Activated naive CD4-positive, alpha-beta T cell treated with anti-CD3 and anti-CD28 coated beads, Interleukin-2, amount 50 U/mL, for 72 hours (primary cell): Measurements from ENCODE around the gene TRDN. TPM values are rescaled to one million over a fixed set of nuclear protein-coding genes. Genes with fewer than 3 reads are reported as not detected.
A peak's percentile ranks its signal among the peaks of the same experiment; 100 is the strongest.

Experiments used
- ATAC-seq, 2 donors: fragments of 150-1000 bp; cut with Tn5 transposase; 2 replicates each; pipeline ENCODE4 v1.10.0; 2021; ENCODE audit warnings: mild to moderate bottlenecking in 2 of 2, moderate library complexity in 2 of 2
- DNase-seq, 2 donors: peaks; one replicate each; pipeline ENCODE4 v3.0.0; 2021 to 2022; ENCODE audit warnings: low spot score in 2 of 2
- H3K27ac Mint-ChIP-seq, 2 donors: one replicate each; pipeline ENCODE4 v1.8.0; 2022; ENCODE audit warnings: mild to moderate bottlenecking in 2 of 2, mixed read lengths in 2 of 2
- H3K36me3 Mint-ChIP-seq, 2 donors: one replicate each; pipeline ENCODE4 v1.8.0; 2022; ENCODE audit warnings: mixed read lengths in 2 of 2
- H3K9me3 Mint-ChIP-seq, 2 donors: one replicate each; pipeline ENCODE4 v1.8.0; 2022; ENCODE audit warnings: mixed read lengths in 2 of 2
- total RNA-seq, 2 donors: library from RNA; stranded (reverse); gene quantifications; one replicate each; pipeline ENCODE4 v1.2.3, GENCODE V29; 2022

Gene TRDN
- total RNA-seq, 2 donors from 2014 or later, result not detected

- ATAC-seq, result no peak
- no peak for DNase-seq
- peaks cover 0 to 7% of the 10 kb centered on the region in 2 donors for H3K9me3 Mint-ChIP-seq
Observed at GRCh38 chr6:123640567-123641187, 3.9 kb upstream of the TRDN start.

GRCh38 chr6:123638865-123639264 is 2.1 kb upstream of the TRDN start:
- ATAC-seq (no peak), DNase-seq (no peak)
- Mint-ChIP-seq H3K27ac (no peak overlapping the region), H3K36me3 (no peaks in the 10 kb centered on the region), H3K9me3 (peaks cover 0 to 7% of the 10 kb centered on the region in 2 donors)

More at GRCh38 chr6:123640567-123641187, 3.9 kb upstream of the TRDN start:
- no peak overlapping the region for H3K27ac Mint-ChIP-seq
- H3K36me3 Mint-ChIP-seq, result no peaks in the 10 kb centered on the region

GRCh38 chr6:123636282-123636681 is 468 bp downstream of the TRDN start:
- DNase-seq, result no peak
- no peaks in the 10 kb centered on the region for H3K36me3 Mint-ChIP-seq
- ATAC-seq, result no peak
- no peak overlapping the region for H3K27ac Mint-ChIP-seq
- no peaks in the 10 kb centered on the region for H3K9me3 Mint-ChIP-seq

- no peak for ATAC-seq
- Mint-ChIP-seq H3K27ac (no peak overlapping the region), H3K9me3 (no peaks in the 10 kb centered on the region), H3K36me3 (no peaks in the 10 kb centered on the region)
- no peak for DNase-seq
Observed at GRCh38 chr6:123635567-123635966, 1.2 kb downstream of the TRDN start.

- DNase-seq (no peak), ATAC-seq (no peak)
- H3K9me3 Mint-ChIP-seq, result no peaks in the 10 kb centered on the region
- no peak overlapping the region for H3K27ac Mint-ChIP-seq
- no peaks in the 10 kb centered on the region for H3K36me3 Mint-ChIP-seq
Observed at GRCh38 chr6:123635144-123635543, 1.6 kb downstream of the TRDN start.

GRCh38 chr6:123632641-123633040 is 4.1 kb downstream of the TRDN start:
- no peak for DNase-seq
- Mint-ChIP-seq H3K27ac (no peak overlapping the region), H3K36me3 (no peaks in the 10 kb centered on the region), H3K9me3 (peaks cover 0 to 6% of the 10 kb centered on the region in 2 donors)
- ATAC-seq, result no peak

- DNase-seq, result no peak
- no peak for ATAC-seq
- Mint-ChIP-seq H3K27ac (no peak overlapping the region), H3K36me3 (no peaks in the 10 kb centered on the region), H3K9me3 (peaks cover 0 to 6% of the 10 kb centered on the region in 2 donors)
Observed at GRCh38 chr6:123629258-123629941, 7.3 kb downstream of the TRDN start.

- Mint-ChIP-seq H3K9me3 (peaks cover 0 to 6% of the 10 kb centered on the region in 2 donors), H3K36me3 (no peaks in the 10 kb centered on the region), H3K27ac (no peak overlapping the region)
- ATAC-seq (no peak), DNase-seq (no peak)
Observed at GRCh38 chr6:123625696-123626095, 11.1 kb downstream of the TRDN start.

- H3K9me3 Mint-ChIP-seq, result peaks cover 1 to 8% of the 10 kb centered on the region in 2 donors
- no peaks in the 10 kb centered on the region for H3K36me3 Mint-ChIP-seq
- no peak overlapping the region for H3K27ac Mint-ChIP-seq
- no peak for DNase-seq
- ATAC-seq, result no peak
Observed at GRCh38 chr6:123622780-123623179, 14.0 kb downstream of the TRDN start.

GRCh38 chr6:123619156-123619555 is 17.6 kb downstream of the TRDN start:
- ATAC-seq (no peak), DNase-seq (no peak)
- H3K9me3 Mint-ChIP-seq, result peaks cover 0 to 8% of the 10 kb centered on the region in 2 donors
- no peaks in the 10 kb centered on the region for H3K36me3 Mint-ChIP-seq
- no peak overlapping the region for H3K27ac Mint-ChIP-seq

- Mint-ChIP-seq H3K36me3 (no peaks in the 10 kb centered on the region), H3K9me3 (peaks cover 0 to 8% of the 10 kb centered on the region in 2 donors), H3K27ac (no peak overlapping the region)
- no peak for ATAC-seq
- no peak for DNase-seq
Observed at GRCh38 chr6:123616942-123617341, 19.8 kb downstream of the TRDN start.

GRCh38 chr6:123616016-123616415 is 20.7 kb downstream of the TRDN start:
- DNase-seq (no peak), ATAC-seq (no peak)
- Mint-ChIP-seq H3K27ac (no peak overlapping the region), H3K36me3 (no peaks in the 10 kb centered on the region), H3K9me3 (peaks cover 0 to 8% of the 10 kb centered on the region in 2 donors)

GRCh38 chr6:123610779-123611178 is 26.0 kb downstream of the TRDN start:
- DNase-seq (no peak), ATAC-seq (no peak)
- Mint-ChIP-seq H3K36me3 (no peaks in the 10 kb centered on the region), H3K27ac (no peak overlapping the region), H3K9me3 (no peaks in the 10 kb centered on the region)

- H3K27ac Mint-ChIP-seq, result no peak overlapping the region
- no peak for DNase-seq
- no peaks in the 10 kb centered on the region for H3K36me3 Mint-ChIP-seq
- ATAC-seq, result no peak
- H3K9me3 Mint-ChIP-seq, result peaks cover 3 to 8% of the 10 kb centered on the region in 2 donors
Observed at GRCh38 chr6:123604067-123604466, 32.7 kb downstream of the TRDN start.

- peaks cover 0 to 5% of the 10 kb centered on the region in 2 donors for H3K9me3 Mint-ChIP-seq
- DNase-seq (no peak), ATAC-seq (peak in 1 of 2 donors; percentile 24)
- no peaks in the 10 kb centered on the region for H3K36me3 Mint-ChIP-seq
- no peak overlapping the region for H3K27ac Mint-ChIP-seq
Observed at GRCh38 chr6:123598011-123598410, 38.7 kb downstream of the TRDN start.

GRCh38 chr6:123594776-123595175 is 42.0 kb downstream of the TRDN start:
- no peaks in the 10 kb centered on the region for H3K36me3 Mint-ChIP-seq
- ATAC-seq, result no peak
- H3K27ac Mint-ChIP-seq, result no peak overlapping the region
- H3K9me3 Mint-ChIP-seq, result peaks cover 0 to 5% of the 10 kb centered on the region in 2 donors
- DNase-seq, result no peak

GRCh38 chr6:123592426-123592825 is 44.3 kb downstream of the TRDN start:
- no peak for ATAC-seq
- Mint-ChIP-seq H3K9me3 (peaks cover 0 to 9% of the 10 kb centered on the region in 2 donors), H3K36me3 (no peaks in the 10 kb centered on the region), H3K27ac (no peak overlapping the region)
- DNase-seq, result no peak

GRCh38 chr6:123589973-123590372 is 46.8 kb downstream of the TRDN start:
- no peaks in the 10 kb centered on the region for H3K36me3 Mint-ChIP-seq
- H3K27ac Mint-ChIP-seq, result no peak overlapping the region
- no peak for ATAC-seq
- H3K9me3 Mint-ChIP-seq, result peaks cover 4 to 10% of the 10 kb centered on the region in 2 donors
- DNase-seq, result no peak
